GM23338 (cell line): ENCODE measurements around the gene ING3. TPM values are rescaled to one million over a fixed set of nuclear protein-coding genes. Genes with fewer than 3 reads are reported as not detected.

Source experiments
- ATAC-seq: fragments of 200-7000 bp; cut with Tn5 transposase; 3 replicates; pipeline ENCODE4 v1.9.1; 2020
- DNase-seq: peaks from one replicate; pipeline ENCODE4 v3.0.0-alpha.2; 2015; ENCODE audit warnings: low spot score
- H2AFZ ChIP-seq: fragments of 200-600 bp; sonication (generic); 2 replicates; pipeline ENCODE4 v1.8.0; 2016; ENCODE audit warnings: antibody characterized with exemption, mild to moderate bottlenecking, moderate library complexity
- H3F3A ChIP-seq: fragments of 200-600 bp; sonication (generic); replicated peaks from 2 replicates; pipeline ENCODE4 v1.8.0; 2017; ENCODE audit warnings: antibody characterized with exemption, mixed run types, low read depth
- H3K27ac ChIP-seq: fragments of 200-600 bp; sonication (generic); 2 replicates; pipeline ENCODE4 v1.6.1; 2016; ENCODE audit warnings: low read depth
- H3K27me3 ChIP-seq: fragments of 200-600 bp; sonication (generic); 2 replicates; pipeline ENCODE4 v1.8.0; 2016; ENCODE audit warnings: mild to moderate bottlenecking, mixed run types, moderate library complexity; ENCODE audit not compliant: insufficient read depth
- H3K36me3 ChIP-seq: fragments of 200-600 bp; sonication (generic); 2 replicates; pipeline ENCODE4 v1.8.0; 2016; ENCODE audit warnings: mild to moderate bottlenecking; ENCODE audit not compliant: insufficient read depth
- H3K4me1 ChIP-seq: fragments of 200-600 bp; sonication (generic); 2 replicates; pipeline ENCODE4 v1.8.0; 2016; ENCODE audit warnings: mild to moderate bottlenecking, moderate library complexity; ENCODE audit not compliant: insufficient read depth
- H3K4me2 ChIP-seq: fragments of 200-600 bp; sonication (generic); 2 replicates; pipeline ENCODE4 v1.7.1; 2017; ENCODE audit warnings: mixed run types
- H3K4me3 ChIP-seq: fragments of 200-600 bp; sonication (generic); 2 replicates; pipeline ENCODE4 v1.6.1; 2016; ENCODE audit warnings: mixed run types
- H3K79me2 ChIP-seq: fragments of 200-600 bp; sonication (generic); replicated peaks from 2 replicates; pipeline ENCODE4 v1.8.0; 2017; ENCODE audit warnings: mild to moderate bottlenecking; ENCODE audit not compliant: insufficient read depth
- H3K9me2 ChIP-seq: fragments of 200-600 bp; sonication (generic); 2 replicates; pipeline ENCODE4 v1.8.0; 2017; ENCODE audit not compliant: insufficient read depth
- H4K20me1 ChIP-seq: fragments of 200-600 bp; sonication (generic); replicated peaks from 2 replicates; pipeline ENCODE4 v1.8.0; 2017; ENCODE audit warnings: mild to moderate bottlenecking; ENCODE audit not compliant: insufficient read depth
- H3K27ac Mint-ChIP-seq: 2 replicates; pipeline ENCODE4 v1.8.0; 2020; ENCODE audit warnings: inconsistent platforms, mild to moderate bottlenecking, moderate library complexity, mixed read lengths
- H3K27me3 Mint-ChIP-seq: 3 replicates; pipeline ENCODE4 v1.8.0; 2022; ENCODE audit warnings: low read depth, mild to moderate bottlenecking, moderate library complexity, mixed read lengths, inconsistent platforms; ENCODE audit not compliant: insufficient read depth, poor library complexity
- H3K36me3 Mint-ChIP-seq: 3 replicates; pipeline ENCODE4 v1.8.0; 2021; ENCODE audit warnings: low read depth, mild to moderate bottlenecking, inconsistent platforms, moderate library complexity, mixed read lengths
- H3K4me1 Mint-ChIP-seq: 3 replicates; pipeline ENCODE4 v1.8.0; 2020; ENCODE audit warnings: mild to moderate bottlenecking, inconsistent platforms, mixed read lengths
- H3K4me3 Mint-ChIP-seq: 3 replicates; pipeline ENCODE4 v1.8.0; 2021; ENCODE audit warnings: moderate library complexity, mild to moderate bottlenecking, inconsistent platforms, mixed read lengths
- H3K9me3 Mint-ChIP-seq: 3 replicates; pipeline ENCODE4 v1.8.0; 2020; ENCODE audit warnings: moderate library complexity, mild to moderate bottlenecking, inconsistent platforms, mixed read lengths
- CREB1 ChIP-seq: fragments of 250-450 bp; sonication (Bioruptor Pico); IDR thresholded peaks from 2 replicates; pipeline ENCODE4 v1.5.0; 2020; ENCODE audit warnings: low read depth, mild to moderate bottlenecking, moderate library complexity
- EZH2 ChIP-seq: fragments of 200-600 bp; sonication (generic); IDR thresholded peaks from one replicate; pipeline ENCODE4 v1.8.0; 2017; ENCODE audit warnings: antibody characterized with exemption, mild to moderate bottlenecking, low read depth; ENCODE audit not compliant: unreplicated experiment
- EZH2phosphoT487 ChIP-seq: fragments of 200-600 bp; sonication (generic); IDR thresholded peaks from one replicate; pipeline ENCODE4 v1.8.1; 2018; ENCODE audit warnings: antibody characterized with exemption; ENCODE audit not compliant: unreplicated experiment
- JUNB ChIP-seq: IDR thresholded peaks from one replicate; pipeline ENCODE4 v1.6.1; 2016; ENCODE audit warnings: antibody characterized with exemption; ENCODE audit not compliant: unreplicated experiment
- NANOG ChIP-seq: IDR thresholded peaks from 2 replicates; pipeline ENCODE4 v1.6.1; 2016; ENCODE audit warnings: antibody characterized with exemption, borderline replicate concordance
- POLR2AphosphoS5 ChIP-seq: IDR thresholded peaks from 2 replicates; pipeline ENCODE4 v1.6.1; 2016; ENCODE audit warnings: antibody characterized with exemption, low read depth
- STAT1 ChIP-seq: IDR thresholded peaks from one replicate; pipeline ENCODE4 v1.6.1; 2016; ENCODE audit warnings: antibody characterized with exemption; ENCODE audit not compliant: unreplicated experiment
- ZNF114 ChIP-seq: fragments of 250-450 bp; sonication (Bioruptor Pico); IDR thresholded peaks from 2 replicates; pipeline ENCODE4 v1.5.0; 2020; ENCODE audit warnings: mild to moderate bottlenecking, moderate library complexity
- ZNF331 ChIP-seq: fragments of 250-450 bp; sonication (Bioruptor Pico); IDR thresholded peaks from 2 replicates; pipeline ENCODE4 v1.5.0; 2020; ENCODE audit warnings: low read depth, mild to moderate bottlenecking, moderate library complexity
- ZNF462 ChIP-seq: fragments of 250-450 bp; sonication (Bioruptor Pico); IDR thresholded peaks from 2 replicates; pipeline ENCODE4 v1.5.0; 2020; ENCODE audit warnings: mild to moderate bottlenecking, moderate library complexity
- polyA plus RNA-seq: library from polyadenylated mRNA; unstranded; fragments of >200 nt; fragmentation: Nextera tagmentation; extraction: Ambion mirVana; gene quantifications from 2 replicates; pipeline ENCODE4 v1.2.1, GENCODE V29; 2016
- total RNA-seq: library from RNA; depleted of rRNA; stranded (reverse); fragments of >200 nt; shearing (Covaris generic); gene quantifications from 2 replicates; pipeline ENCODE4 v1.2.3, GENCODE V29; 2014
- TF ChIP-seq, protein P1 (sequence below): IDR thresholded peaks from one replicate; pipeline ENCODE4 v1.6.1; 2018; ENCODE audit warnings: antibody characterized with exemption; ENCODE audit not compliant: unreplicated experiment
- TF ChIP-seq, protein P2 (sequence below): IDR thresholded peaks from 2 replicates; pipeline ENCODE4 v1.6.1; 2016; ENCODE audit warnings: antibody characterized with exemption
- TF ChIP-seq, protein P3 (sequence below), 2 experiments: fragments of 200-600 bp in 1 of 2; sonication (generic) in 1 of 2; conservative IDR thresholded peaks; 2 replicates each; pipeline versions ENCODE4 v1.5.1 to v1.6.1; 2016 to 2017; ENCODE audit warnings: antibody characterized with exemption in 2 of 2, low read depth in 2 of 2, mild to moderate bottlenecking in 2 of 2, moderate library complexity in 1 of 2

Gene ING3
- total and polyA plus RNA-seq, 2 experiments from 2014 or later: 17.8 to 26.2 TPM

GRCh38 chr7:120920034-120920433 is 30.5 kb upstream of the ING3 start:
- Histone ChIP-seq H2AFZ (no peak overlapping the region), H3K9me2 (no peaks in the 10 kb centered on the region), H3K4me1 (peaks cover 21% of the 10 kb centered on the region), H3K27ac (no peak overlapping the region), H3K27me3 (no peaks in the 10 kb centered on the region), H3K4me3 (no peak overlapping the region), H3F3A (no peaks in the 10 kb centered on the region), H3K36me3 (no peaks in the 10 kb centered on the region), H3K79me2 (no peaks in the 10 kb centered on the region), H3K4me2 (no peak overlapping the region), H4K20me1 (no peaks in the 10 kb centered on the region)
- Mint-ChIP-seq H3K4me3 (no peak overlapping the region), H3K27me3 (no peaks in the 10 kb centered on the region), H3K9me3 (no peaks in the 10 kb centered on the region), H3K27ac (no peak overlapping the region), H3K4me1 (peaks cover 8% of the 10 kb centered on the region; the same call in 2 of the 3 replicates), H3K36me3 (no peaks in the 10 kb centered on the region)
- TF ChIP-seq JUNB: no peak
- TF ChIP-seq EZH2phosphoT487: no peak
- no peak for TF ChIP-seq NANOG
- no peak for TF ChIP-seq CREB1
- TF ChIP-seq ZNF114 (CRISPR knock-in tag): no peak
- no peak for TF ChIP-seq ZNF331 (CRISPR knock-in tag)
- TF ChIP-seq, protein P1, sequence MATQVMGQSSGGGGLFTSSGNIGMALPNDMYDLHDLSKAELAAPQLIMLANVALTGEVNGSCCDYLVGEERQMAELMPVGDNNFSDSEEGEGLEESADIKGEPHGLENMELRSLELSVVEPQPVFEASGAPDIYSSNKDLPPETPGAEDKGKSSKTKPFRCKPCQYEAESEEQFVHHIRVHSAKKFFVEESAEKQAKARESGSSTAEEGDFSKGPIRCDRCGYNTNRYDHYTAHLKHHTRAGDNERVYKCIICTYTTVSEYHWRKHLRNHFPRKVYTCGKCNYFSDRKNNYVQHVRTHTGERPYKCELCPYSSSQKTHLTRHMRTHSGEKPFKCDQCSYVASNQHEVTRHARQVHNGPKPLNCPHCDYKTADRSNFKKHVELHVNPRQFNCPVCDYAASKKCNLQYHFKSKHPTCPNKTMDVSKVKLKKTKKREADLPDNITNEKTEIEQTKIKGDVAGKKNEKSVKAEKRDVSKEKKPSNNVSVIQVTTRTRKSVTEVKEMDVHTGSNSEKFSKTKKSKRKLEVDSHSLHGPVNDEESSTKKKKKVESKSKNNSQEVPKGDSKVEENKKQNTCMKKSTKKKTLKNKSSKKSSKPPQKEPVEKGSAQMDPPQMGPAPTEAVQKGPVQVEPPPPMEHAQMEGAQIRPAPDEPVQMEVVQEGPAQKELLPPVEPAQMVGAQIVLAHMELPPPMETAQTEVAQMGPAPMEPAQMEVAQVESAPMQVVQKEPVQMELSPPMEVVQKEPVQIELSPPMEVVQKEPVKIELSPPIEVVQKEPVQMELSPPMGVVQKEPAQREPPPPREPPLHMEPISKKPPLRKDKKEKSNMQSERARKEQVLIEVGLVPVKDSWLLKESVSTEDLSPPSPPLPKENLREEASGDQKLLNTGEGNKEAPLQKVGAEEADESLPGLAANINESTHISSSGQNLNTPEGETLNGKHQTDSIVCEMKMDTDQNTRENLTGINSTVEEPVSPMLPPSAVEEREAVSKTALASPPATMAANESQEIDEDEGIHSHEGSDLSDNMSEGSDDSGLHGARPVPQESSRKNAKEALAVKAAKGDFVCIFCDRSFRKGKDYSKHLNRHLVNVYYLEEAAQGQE: no peak
- TF ChIP-seq, protein P2, sequence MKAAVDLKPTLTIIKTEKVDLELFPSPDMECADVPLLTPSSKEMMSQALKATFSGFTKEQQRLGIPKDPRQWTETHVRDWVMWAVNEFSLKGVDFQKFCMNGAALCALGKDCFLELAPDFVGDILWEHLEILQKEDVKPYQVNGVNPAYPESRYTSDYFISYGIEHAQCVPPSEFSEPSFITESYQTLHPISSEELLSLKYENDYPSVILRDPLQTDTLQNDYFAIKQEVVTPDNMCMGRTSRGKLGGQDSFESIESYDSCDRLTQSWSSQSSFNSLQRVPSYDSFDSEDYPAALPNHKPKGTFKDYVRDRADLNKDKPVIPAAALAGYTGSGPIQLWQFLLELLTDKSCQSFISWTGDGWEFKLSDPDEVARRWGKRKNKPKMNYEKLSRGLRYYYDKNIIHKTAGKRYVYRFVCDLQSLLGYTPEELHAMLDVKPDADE: no peak
- TF ChIP-seq EZH2: no peak
- no peak for TF ChIP-seq POLR2AphosphoS5
- no peak for TF ChIP-seq STAT1
- no peak for TF ChIP-seq ZNF462
- TF ChIP-seq, protein P3, sequence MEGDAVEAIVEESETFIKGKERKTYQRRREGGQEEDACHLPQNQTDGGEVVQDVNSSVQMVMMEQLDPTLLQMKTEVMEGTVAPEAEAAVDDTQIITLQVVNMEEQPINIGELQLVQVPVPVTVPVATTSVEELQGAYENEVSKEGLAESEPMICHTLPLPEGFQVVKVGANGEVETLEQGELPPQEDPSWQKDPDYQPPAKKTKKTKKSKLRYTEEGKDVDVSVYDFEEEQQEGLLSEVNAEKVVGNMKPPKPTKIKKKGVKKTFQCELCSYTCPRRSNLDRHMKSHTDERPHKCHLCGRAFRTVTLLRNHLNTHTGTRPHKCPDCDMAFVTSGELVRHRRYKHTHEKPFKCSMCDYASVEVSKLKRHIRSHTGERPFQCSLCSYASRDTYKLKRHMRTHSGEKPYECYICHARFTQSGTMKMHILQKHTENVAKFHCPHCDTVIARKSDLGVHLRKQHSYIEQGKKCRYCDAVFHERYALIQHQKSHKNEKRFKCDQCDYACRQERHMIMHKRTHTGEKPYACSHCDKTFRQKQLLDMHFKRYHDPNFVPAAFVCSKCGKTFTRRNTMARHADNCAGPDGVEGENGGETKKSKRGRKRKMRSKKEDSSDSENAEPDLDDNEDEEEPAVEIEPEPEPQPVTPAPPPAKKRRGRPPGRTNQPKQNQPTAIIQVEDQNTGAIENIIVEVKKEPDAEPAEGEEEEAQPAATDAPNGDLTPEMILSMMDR (conservative IDR thresholded peaks at IDR 0.05; ENCODE audit: low read depth in 2 of 2): no peak
- ATAC-seq: no peak
- no peak for DNase-seq
